ENCODE results near the gene LITAFD. TPM values are rescaled to one million over a fixed set of nuclear protein-coding genes. Genes with fewer than 3 reads are reported as not detected.

Gene LITAFD
- polyA plus RNA-seq, 1 experiment: not detected

- no peaks in the 10 kb centered on the region for H3K27me3 ChIP-seq (ENCODE audit: control insufficient read depth, insufficient read depth, low read length)
- peak overlapping the region; percentile 21 for H3K27ac ChIP-seq (ENCODE audit: low read depth, low read length)
- TF ChIP-seq CTCF (IDR thresholded peaks at IDR 0.05; ENCODE audit: low read depth, low read length): no peak
- CTCF ChIA-PET: interaction anchor here (0.6 kb wide), 1 partner anchor 29 kb away, joined by 3 read pairs; no protein-coding TSS in a partner anchor
- POLR2A ChIA-PET: no interaction called here
- DNase-seq (ENCODE audit: low read depth, low spot score): no peak
- H3K4me3 ChIP-seq (ENCODE audit: low read depth, low read length): no peak overlapping the region
- H3K9me3 ChIP-seq (ENCODE audit: control insufficient read depth, insufficient read depth, low read length): no peaks in the 10 kb centered on the region
Measured at GRCh38 chr16:8846401-8846932, 35.7 kb upstream of the LITAFD start.

- Histone ChIP-seq H3K27me3 (ENCODE audit: control insufficient read depth, insufficient read depth, low read length) (no peaks in the 10 kb centered on the region), H3K4me3 (ENCODE audit: low read depth, low read length) (no peak overlapping the region), H3K9me3 (ENCODE audit: control insufficient read depth, insufficient read depth, low read length) (no peaks in the 10 kb centered on the region), H3K27ac (ENCODE audit: low read depth, low read length) (no peak overlapping the region)
- no peak for DNase-seq (ENCODE audit: low read depth, low spot score)
- TF ChIP-seq CTCF (IDR thresholded peaks at IDR 0.05; ENCODE audit: low read depth, low read length): no peak
- CTCF ChIA-PET: interaction anchor here (0.6 kb wide), 2 partner anchors 30 to 33 kb away, joined by 3 read pairs; no protein-coding TSS in a partner anchor
- POLR2A ChIA-PET: no interaction called here
Measured at GRCh38 chr16:8847145-8847544, 35.0 kb upstream of the LITAFD start.

- H3K27ac ChIP-seq (ENCODE audit: low read depth, low read length): no peak overlapping the region
Measured at GRCh38 chr16:8847623-8848022, 34.5 kb upstream of the LITAFD start.

GRCh38 chr16:8848231-8848938, 33.8 kb upstream of the LITAFD start:
- Histone ChIP-seq H3K27me3 (ENCODE audit: control insufficient read depth, insufficient read depth, low read length) (no peaks in the 10 kb centered on the region), H3K4me3 (ENCODE audit: low read depth, low read length) (no peak overlapping the region), H3K9me3 (ENCODE audit: control insufficient read depth, insufficient read depth, low read length) (no peaks in the 10 kb centered on the region), H3K27ac (ENCODE audit: low read depth, low read length) (peak overlapping the region; percentile 81)
- ChIA-PET CTCF (no interaction called here), POLR2A (interaction anchor here (0.9 kb wide), 1 partner anchor 32 kb away, joined by 3 read pairs; no protein-coding TSS in a partner anchor)
- no peak for TF ChIP-seq CTCF (IDR thresholded peaks at IDR 0.05; ENCODE audit: low read depth, low read length)
- no peak for DNase-seq (ENCODE audit: low read depth, low spot score)

More at GRCh38 chr16:8847623-8848022, 34.5 kb upstream of the LITAFD start:
- POLR2A ChIA-PET: no interaction called here
- TF ChIP-seq CTCF (IDR thresholded peaks at IDR 0.05; ENCODE audit: low read depth, low read length): no peak
- CTCF ChIA-PET: interaction anchor here (0.6 kb wide), 1 partner anchor 33 kb away, joined by 3 read pairs; no protein-coding TSS in a partner anchor
- Histone ChIP-seq H3K9me3 (ENCODE audit: control insufficient read depth, insufficient read depth, low read length) (no peaks in the 10 kb centered on the region), H3K27me3 (ENCODE audit: control insufficient read depth, insufficient read depth, low read length) (no peaks in the 10 kb centered on the region), H3K4me3 (ENCODE audit: low read depth, low read length) (no peak overlapping the region)
- DNase-seq (ENCODE audit: low read depth, low spot score): no peak

GRCh38 chr16:8848939-8849391, 33.2 kb upstream of the LITAFD start:
- Histone ChIP-seq H3K27me3 (ENCODE audit: control insufficient read depth, insufficient read depth, low read length) (no peaks in the 10 kb centered on the region), H3K27ac (ENCODE audit: low read depth, low read length) (peak overlapping the region; percentile 81), H3K4me3 (ENCODE audit: low read depth, low read length) (no peak overlapping the region), H3K9me3 (ENCODE audit: control insufficient read depth, insufficient read depth, low read length) (no peaks in the 10 kb centered on the region)
- ChIA-PET POLR2A (interaction anchor here (0.9 to 3.3 kb wide), 2 partner anchors 20 to 31 kb away, joined by 3 to 13 read pairs; partner anchors contain the start of gene CARHSP1), CTCF (no interaction called here)
- TF ChIP-seq CTCF (IDR thresholded peaks at IDR 0.05; ENCODE audit: low read depth, low read length): no peak
- DNase-seq (ENCODE audit: low read depth, low spot score): no peak
